Mucosa of descending colon (tissue), 3 donors: ENCODE measurements around the gene ABI1. TPM values are rescaled to one million over a fixed set of nuclear protein-coding genes. Genes with fewer than 3 reads are reported as not detected.

Experiments used
- ATAC-seq: fragments of 200-7000 bp; cut with Tn5 transposase; one replicate; pipeline ENCODE4 v1.9.1; 2020; ENCODE audit warnings: mild to moderate bottlenecking, moderate library complexity
- DNase-seq, 3 donors: peaks; one replicate each; pipeline ENCODE4 v3.0.0-alpha.2; 2020
- H3K36me3 ChIP-seq: fragments of 200-600 bp; one replicate; pipeline ENCODE4 v1.8.0; 2021; ENCODE audit warnings: low read depth, mild to moderate bottlenecking
- H3K4me1 ChIP-seq: fragments of 200-600 bp; one replicate; pipeline ENCODE4 v1.8.0; 2021; ENCODE audit warnings: low read depth, mild to moderate bottlenecking
- H3K4me3 ChIP-seq: fragments of 200-600 bp; one replicate; pipeline ENCODE4 v1.8.0; 2021; ENCODE audit warnings: mild to moderate bottlenecking
- H3K9me3 ChIP-seq: fragments of 200-600 bp; one replicate; pipeline ENCODE4 v1.8.0; 2021; ENCODE audit warnings: mild to moderate bottlenecking
- intact Hi-C, 2 donors: fragments of 100-400 bp; cut with DNase I in 1 of 2; cut with micrococcal nuclease in 1 of 2; formaldehyde crosslinking; loops; one replicate each; pipeline versions ENCODE4 v1.11.0 to v1.11.1; 2022; cut with DNase I, micrococcal nuclease
- total RNA-seq, 3 donors: library from RNA; stranded (reverse); fragmentation: NEBNext Ultra II Directional in 2 of 3; extraction: Animal tissue kit (Norgen Biotek cat#: 25700) in 2 of 3; gene quantifications; one replicate each; pipeline versions ENCODE4 v1.2.1 to v1.2.4, GENCODE V29; 2021 to 2023
- TF ChIP-seq, protein P1 (sequence below): fragments of 200-600 bp; IDR thresholded peaks from one replicate; pipeline ENCODE4 v1.8.0; 2022; ENCODE audit warnings: antibody characterized with exemption, mild to moderate bottlenecking
- donor health status: DM: no; HTN: no; CAD: no; lungs with moderate emphysema.
- donor health status: DM: no; HTN: no; CAD: no.
- donor health status: DM: no; HTN: yes; CAD: no.

The ABI1 gene
- total RNA-seq, 3 donors from 2014 or later: 54.0 to 63.5 (median 62.4) TPM

DNA sequence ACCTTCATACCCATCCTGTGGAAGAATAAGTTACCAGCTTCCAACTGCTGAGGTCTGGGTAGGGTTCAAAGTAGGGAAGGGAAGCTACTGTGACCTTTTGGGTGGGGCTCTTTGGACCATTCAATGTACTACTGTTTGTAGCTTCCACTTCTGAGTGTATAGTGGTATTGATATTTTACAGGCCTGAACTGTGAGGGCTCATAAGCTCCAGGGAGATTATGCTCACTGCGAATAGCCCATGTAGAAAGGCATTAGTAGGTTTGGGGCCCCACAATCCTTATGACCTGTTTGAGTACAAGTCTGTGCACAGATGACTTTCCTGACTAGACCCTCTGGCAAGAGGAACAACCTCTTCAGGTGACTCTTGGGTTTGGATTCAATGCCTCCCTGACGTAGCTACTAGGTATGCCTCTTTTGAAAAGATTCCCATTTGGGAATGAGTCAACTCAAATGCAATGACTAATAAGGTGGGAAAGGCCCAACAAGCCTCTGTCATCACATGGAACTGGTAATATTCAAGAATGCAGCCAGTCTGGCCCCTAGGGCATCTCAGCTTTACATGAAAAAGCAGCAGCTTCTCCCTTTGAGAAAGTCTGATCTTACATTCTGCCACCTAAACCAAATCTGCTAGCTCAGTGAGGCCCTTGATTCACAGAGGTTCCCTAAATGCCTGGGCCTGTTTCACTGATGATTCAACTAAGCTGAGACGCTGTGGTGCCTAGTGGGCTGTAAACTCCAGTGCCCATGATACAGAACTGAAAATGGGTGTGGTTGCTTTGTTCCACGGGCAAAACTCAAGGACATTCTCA, 79.8 kb downstream of the ABI1 start:
- H3K9me3 ChIP-seq: no peaks in the 10 kb centered on the region
- H3K4me3 ChIP-seq: no peak overlapping the region
- DNase-seq (no peak), ATAC-seq (peak; percentile 38)
- intact Hi-C loops: no loop called here
- H3K36me3 ChIP-seq: no peaks in the 10 kb centered on the region
- TF ChIP-seq, protein P1, sequence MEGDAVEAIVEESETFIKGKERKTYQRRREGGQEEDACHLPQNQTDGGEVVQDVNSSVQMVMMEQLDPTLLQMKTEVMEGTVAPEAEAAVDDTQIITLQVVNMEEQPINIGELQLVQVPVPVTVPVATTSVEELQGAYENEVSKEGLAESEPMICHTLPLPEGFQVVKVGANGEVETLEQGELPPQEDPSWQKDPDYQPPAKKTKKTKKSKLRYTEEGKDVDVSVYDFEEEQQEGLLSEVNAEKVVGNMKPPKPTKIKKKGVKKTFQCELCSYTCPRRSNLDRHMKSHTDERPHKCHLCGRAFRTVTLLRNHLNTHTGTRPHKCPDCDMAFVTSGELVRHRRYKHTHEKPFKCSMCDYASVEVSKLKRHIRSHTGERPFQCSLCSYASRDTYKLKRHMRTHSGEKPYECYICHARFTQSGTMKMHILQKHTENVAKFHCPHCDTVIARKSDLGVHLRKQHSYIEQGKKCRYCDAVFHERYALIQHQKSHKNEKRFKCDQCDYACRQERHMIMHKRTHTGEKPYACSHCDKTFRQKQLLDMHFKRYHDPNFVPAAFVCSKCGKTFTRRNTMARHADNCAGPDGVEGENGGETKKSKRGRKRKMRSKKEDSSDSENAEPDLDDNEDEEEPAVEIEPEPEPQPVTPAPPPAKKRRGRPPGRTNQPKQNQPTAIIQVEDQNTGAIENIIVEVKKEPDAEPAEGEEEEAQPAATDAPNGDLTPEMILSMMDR: no peak
- peaks cover 37% of the 10 kb centered on the region for H3K4me1 ChIP-seq

DNA sequence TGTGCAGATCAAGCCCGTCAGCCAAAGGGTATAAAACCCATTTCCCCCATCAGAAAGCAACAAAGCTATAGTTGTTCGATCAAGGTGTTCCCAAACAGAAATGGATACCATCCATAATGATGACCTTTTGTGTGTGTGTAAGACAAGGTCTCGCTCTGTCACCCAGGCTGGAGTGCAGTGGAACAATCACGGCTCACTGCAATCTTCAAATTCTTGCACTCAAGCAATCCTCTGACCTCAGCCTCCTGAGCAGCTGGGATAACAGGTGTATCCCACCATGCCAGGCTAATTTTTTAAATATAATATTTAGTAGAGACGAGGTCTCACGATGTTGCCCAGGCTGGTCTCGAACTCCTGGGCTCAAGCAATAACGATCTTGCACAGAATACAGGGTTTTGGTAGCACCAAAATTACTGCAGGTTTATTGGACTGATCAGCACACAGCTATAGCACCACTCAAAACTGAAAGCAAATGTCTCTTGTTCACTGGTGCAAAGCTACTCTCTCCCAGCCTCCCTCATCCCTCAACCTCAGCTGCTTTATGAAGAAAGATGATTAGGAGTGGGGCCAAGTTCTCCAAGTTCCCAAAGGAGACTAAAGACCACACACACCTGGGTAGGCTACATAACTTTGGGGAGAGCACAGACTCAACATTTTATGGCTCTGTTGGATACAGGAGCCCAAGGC, 80.5 kb downstream of the ABI1 start:
- Histone ChIP-seq H3K36me3 (no peaks in the 10 kb centered on the region), H3K9me3 (no peaks in the 10 kb centered on the region), H3K4me1 (peaks cover 37% of the 10 kb centered on the region), H3K4me3 (no peak overlapping the region)
- peak; percentile 32 for ATAC-seq
- intact Hi-C loops: no loop called here
- DNase-seq: no peak
- TF ChIP-seq, protein P1: no peak

DNA sequence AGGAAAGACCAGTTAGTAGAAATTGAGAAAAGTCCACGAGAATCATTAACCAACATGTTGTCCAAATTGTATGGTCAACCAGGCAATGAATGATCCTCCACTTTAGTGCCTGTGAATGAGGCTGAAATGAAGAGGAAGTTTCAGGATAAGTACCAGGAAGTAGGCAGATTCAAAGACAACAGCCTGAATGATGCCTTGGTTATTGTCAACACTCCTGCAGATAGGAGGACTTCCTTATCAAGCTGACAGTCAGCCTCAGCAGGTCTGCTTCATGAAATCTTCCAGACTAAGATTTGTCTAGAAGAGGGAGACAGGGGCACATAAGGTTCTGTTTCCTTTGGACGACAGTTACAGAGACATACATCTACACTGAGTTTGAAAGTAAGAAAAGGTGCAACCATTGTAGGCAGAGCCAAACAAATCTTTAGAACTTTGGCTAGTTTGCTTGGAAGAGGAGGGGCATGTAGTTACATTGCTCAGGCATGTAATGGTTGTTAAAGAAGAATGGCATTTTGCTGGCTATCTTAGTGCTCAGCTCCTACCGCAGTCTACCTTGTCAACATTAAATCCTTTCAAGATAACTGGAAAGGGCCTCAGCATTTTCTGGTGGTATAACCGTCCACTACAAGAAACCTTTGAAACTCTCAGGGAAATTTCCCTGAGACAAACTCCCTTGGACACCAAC, 81.4 kb downstream of the ABI1 start:
- Histone ChIP-seq H3K36me3 (no peaks in the 10 kb centered on the region), H3K4me1 (peaks cover 32% of the 10 kb centered on the region), H3K4me3 (no peak overlapping the region), H3K9me3 (no peaks in the 10 kb centered on the region)
- DNase-seq (peak in 1 of 3 donors; percentile 30), ATAC-seq (peak; percentile 92)
- intact Hi-C loops: no loop called here
- TF ChIP-seq, protein P1: no peak

DNA sequence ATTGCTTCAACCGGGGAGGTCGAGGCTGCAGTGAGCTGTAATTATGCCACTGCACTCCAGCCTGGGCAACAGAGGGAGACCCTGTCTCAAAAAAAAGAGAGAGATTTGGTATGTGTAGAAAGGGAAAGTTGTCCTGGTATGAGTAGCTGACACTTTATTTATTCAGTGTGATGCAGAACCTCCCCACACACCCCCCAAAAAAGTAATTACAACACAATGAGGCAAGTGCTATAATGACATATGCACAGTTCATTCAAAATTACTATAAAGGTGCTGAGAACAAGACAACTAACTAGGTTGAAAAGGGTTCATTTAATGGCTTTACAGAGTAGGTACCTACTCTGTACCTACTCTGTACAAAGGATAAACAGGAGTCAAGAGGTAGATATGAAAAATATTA, 83.1 kb downstream of the ABI1 start:
- H3K9me3 ChIP-seq: no peaks in the 10 kb centered on the region
- peaks cover 30% of the 10 kb centered on the region for H3K4me1 ChIP-seq
- TF ChIP-seq, protein P1: no peak
- no peak overlapping the region for H3K4me3 ChIP-seq
- H3K36me3 ChIP-seq: no peaks in the 10 kb centered on the region
- ATAC-seq (no peak), DNase-seq (no peak)
- intact Hi-C loops: no loop called here

DNA sequence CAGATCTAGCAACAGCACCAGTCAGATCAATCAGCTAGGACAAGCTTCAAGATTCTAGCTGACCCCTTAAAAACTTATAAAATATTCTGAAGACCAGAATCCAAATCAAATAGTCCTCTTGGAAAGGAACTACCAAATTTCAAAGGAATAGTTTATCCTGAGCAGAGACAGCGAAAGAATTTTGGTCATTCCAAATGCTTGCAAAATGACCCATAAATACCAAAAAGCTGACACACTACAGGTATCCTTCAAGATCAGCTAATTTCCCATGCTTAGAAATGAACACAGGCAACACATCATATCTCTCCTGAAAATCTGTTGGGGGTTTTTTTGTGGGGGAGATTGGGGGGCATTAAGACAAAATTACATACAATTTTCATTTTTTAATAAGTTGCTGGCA, 84.5 kb downstream of the ABI1 start:
- intact Hi-C loops: no loop called here
- H3K4me3 ChIP-seq: no peak overlapping the region
- TF ChIP-seq, protein P1: no peak
- H3K9me3 ChIP-seq: no peaks in the 10 kb centered on the region
- ATAC-seq (no peak), DNase-seq (no peak)
- peaks cover 19% of the 10 kb centered on the region for H3K4me1 ChIP-seq
- H3K36me3 ChIP-seq: no peaks in the 10 kb centered on the region
